Liver (tissue), 3 donors: ENCODE data around the gene ZNF827.

Experiments used
- EGR1 ChIP-seq, 2 donors: IDR thresholded peaks; 2 replicates each; pipeline ENCODE4 v1.6.1; 2016 to 2018; ENCODE audit warnings: antibody characterized with exemption in 2 of 2, low read depth in 2 of 2
- FOXA1 ChIP-seq: IDR thresholded peaks from 2 replicates; pipeline ENCODE4 v1.6.1; 2016; ENCODE audit warnings: antibody characterized with exemption
- GABPA ChIP-seq, 2 donors: IDR thresholded peaks in 1 of 2; conservative IDR thresholded peaks in 1 of 2; 2 replicates each; pipeline ENCODE4 v1.6.1; 2016; ENCODE audit warnings: antibody characterized with exemption in 2 of 2, mild to moderate bottlenecking in 1 of 2, moderate library complexity in 1 of 2
- HNF4A ChIP-seq, 2 donors: conservative IDR thresholded peaks; 2 replicates each; pipeline ENCODE4 v1.6.1; 2016; ENCODE audit warnings: antibody characterized with exemption in 2 of 2, mild to moderate bottlenecking in 2 of 2
- JUND ChIP-seq, 2 donors: IDR thresholded peaks; 2 replicates each; pipeline ENCODE4 v1.6.1; 2016; ENCODE audit warnings: antibody characterized with exemption in 2 of 2
- RAD21 ChIP-seq, 2 donors: IDR thresholded peaks; 2 replicates each; pipeline ENCODE4 v1.6.1; 2016; ENCODE audit warnings: antibody characterized with exemption in 2 of 2, mild to moderate bottlenecking in 2 of 2
- RXRA ChIP-seq, 2 donors: IDR thresholded peaks; 2 replicates each; pipeline ENCODE4 v1.6.1; 2017 to 2018; ENCODE audit warnings: antibody characterized with exemption in 2 of 2, mild to moderate bottlenecking in 1 of 2
- TAF1 ChIP-seq: conservative IDR thresholded peaks from 2 replicates; pipeline ENCODE4 v1.6.1; 2016; ENCODE audit warnings: antibody characterized with exemption, mild to moderate bottlenecking
- YY1 ChIP-seq: IDR thresholded peaks from 2 replicates; pipeline ENCODE4 v1.6.1; 2016; ENCODE audit warnings: antibody characterized with exemption, mild to moderate bottlenecking
- TF ChIP-seq, protein P1 (sequence below): fragments of 150-350 bp; IDR thresholded peaks from 2 replicates; pipeline ENCODE4 v1.5.1; 2017; ENCODE audit warnings: improper control_type of control experiment, low read depth, low read length; ENCODE audit not compliant: missing input control
- TF ChIP-seq, protein P2 (sequence below): IDR thresholded peaks from 2 replicates; pipeline ENCODE4 v1.6.1; 2016; ENCODE audit warnings: antibody characterized with exemption
- TF ChIP-seq, protein P3 (sequence below): IDR thresholded peaks from 2 replicates; pipeline ENCODE4 v1.6.1; 2016; ENCODE audit warnings: antibody characterized with exemption, mild to moderate bottlenecking
- donor health status: healthy.
- donor health status: healthy.

DNA sequence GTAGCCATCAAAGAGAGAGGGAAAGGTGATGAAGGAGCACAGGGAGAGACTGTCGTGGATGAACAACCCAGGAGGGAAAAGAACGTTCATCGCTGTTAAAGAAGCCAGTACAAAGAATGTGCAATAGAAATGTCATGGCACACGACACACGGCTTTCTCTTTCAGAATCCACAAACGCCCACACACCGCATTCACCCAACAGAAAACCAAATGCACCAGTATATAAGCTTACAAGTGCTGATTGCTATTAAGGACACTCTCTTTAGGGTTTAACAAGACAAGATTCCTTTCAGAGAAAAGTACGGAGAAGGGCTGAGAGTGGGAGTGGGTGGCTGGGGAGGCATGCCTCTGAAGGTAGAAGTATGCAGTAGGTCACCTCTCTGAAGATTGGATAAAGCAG, 178.4 kb downstream of the ZNF827 start:
- TF ChIP-seq, protein P1, sequence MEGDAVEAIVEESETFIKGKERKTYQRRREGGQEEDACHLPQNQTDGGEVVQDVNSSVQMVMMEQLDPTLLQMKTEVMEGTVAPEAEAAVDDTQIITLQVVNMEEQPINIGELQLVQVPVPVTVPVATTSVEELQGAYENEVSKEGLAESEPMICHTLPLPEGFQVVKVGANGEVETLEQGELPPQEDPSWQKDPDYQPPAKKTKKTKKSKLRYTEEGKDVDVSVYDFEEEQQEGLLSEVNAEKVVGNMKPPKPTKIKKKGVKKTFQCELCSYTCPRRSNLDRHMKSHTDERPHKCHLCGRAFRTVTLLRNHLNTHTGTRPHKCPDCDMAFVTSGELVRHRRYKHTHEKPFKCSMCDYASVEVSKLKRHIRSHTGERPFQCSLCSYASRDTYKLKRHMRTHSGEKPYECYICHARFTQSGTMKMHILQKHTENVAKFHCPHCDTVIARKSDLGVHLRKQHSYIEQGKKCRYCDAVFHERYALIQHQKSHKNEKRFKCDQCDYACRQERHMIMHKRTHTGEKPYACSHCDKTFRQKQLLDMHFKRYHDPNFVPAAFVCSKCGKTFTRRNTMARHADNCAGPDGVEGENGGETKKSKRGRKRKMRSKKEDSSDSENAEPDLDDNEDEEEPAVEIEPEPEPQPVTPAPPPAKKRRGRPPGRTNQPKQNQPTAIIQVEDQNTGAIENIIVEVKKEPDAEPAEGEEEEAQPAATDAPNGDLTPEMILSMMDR = no peak
- TF ChIP-seq YY1 = no peak
- no peak for TF ChIP-seq RAD21 (IDR thresholded peaks at IDR 0.05)
- TF ChIP-seq EGR1 (IDR thresholded peaks at IDR 0.05; ENCODE audit: low read depth in 2 of 2) = no peak
- no peak for TF ChIP-seq RXRA (IDR thresholded peaks at IDR 0.05)
- no peak for TF ChIP-seq GABPA (IDR thresholded peaks at IDR 0.05 in 1 of 2, conservative IDR thresholded peaks at IDR 0.05 in 1 of 2)
- TF ChIP-seq HNF4A (conservative IDR thresholded peaks at IDR 0.05) = no peak
- no peak for TF ChIP-seq JUND (IDR thresholded peaks at IDR 0.05)
- TF ChIP-seq, protein P2, sequence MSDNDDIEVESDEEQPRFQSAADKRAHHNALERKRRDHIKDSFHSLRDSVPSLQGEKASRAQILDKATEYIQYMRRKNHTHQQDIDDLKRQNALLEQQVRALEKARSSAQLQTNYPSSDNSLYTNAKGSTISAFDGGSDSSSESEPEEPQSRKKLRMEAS = no peak
- TF ChIP-seq, protein P3, sequence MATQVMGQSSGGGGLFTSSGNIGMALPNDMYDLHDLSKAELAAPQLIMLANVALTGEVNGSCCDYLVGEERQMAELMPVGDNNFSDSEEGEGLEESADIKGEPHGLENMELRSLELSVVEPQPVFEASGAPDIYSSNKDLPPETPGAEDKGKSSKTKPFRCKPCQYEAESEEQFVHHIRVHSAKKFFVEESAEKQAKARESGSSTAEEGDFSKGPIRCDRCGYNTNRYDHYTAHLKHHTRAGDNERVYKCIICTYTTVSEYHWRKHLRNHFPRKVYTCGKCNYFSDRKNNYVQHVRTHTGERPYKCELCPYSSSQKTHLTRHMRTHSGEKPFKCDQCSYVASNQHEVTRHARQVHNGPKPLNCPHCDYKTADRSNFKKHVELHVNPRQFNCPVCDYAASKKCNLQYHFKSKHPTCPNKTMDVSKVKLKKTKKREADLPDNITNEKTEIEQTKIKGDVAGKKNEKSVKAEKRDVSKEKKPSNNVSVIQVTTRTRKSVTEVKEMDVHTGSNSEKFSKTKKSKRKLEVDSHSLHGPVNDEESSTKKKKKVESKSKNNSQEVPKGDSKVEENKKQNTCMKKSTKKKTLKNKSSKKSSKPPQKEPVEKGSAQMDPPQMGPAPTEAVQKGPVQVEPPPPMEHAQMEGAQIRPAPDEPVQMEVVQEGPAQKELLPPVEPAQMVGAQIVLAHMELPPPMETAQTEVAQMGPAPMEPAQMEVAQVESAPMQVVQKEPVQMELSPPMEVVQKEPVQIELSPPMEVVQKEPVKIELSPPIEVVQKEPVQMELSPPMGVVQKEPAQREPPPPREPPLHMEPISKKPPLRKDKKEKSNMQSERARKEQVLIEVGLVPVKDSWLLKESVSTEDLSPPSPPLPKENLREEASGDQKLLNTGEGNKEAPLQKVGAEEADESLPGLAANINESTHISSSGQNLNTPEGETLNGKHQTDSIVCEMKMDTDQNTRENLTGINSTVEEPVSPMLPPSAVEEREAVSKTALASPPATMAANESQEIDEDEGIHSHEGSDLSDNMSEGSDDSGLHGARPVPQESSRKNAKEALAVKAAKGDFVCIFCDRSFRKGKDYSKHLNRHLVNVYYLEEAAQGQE = no peak
- no peak for TF ChIP-seq TAF1
- no peak for TF ChIP-seq FOXA1
